ENCODE results near the gene SEC16A. TPM values are rescaled to one million over a fixed set of nuclear protein-coding genes. Genes with fewer than 3 reads are reported as not detected.

The SEC16A gene
- total and polyA plus RNA-seq, 8 donors: 51.2 to 79.5 (median 61.3) TPM

DNA sequence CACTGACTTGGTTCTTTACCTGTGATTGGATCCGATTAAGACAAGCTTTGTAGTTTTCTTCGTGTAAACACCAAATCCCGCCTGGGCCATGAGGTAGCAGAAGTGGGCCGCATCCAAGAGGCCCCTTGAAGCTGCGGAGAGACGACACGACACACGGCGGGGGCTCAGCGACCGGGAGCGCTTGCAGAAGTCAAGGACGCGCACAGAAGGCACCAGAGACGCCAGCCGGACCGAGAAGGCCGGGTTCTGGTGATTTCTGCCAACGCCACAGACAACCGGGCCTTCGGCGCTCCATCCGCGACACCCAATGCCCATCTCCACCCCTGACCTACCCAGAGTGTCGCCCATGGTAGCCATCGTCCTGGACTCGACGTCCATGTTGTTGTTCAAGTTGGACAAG lies 23.4 kb downstream of the SEC16A start:
- Histone ChIP-seq H3K4me3 (no peak overlapping the region), H3K36me3 (peaks cover 0 to 100% of the 10 kb centered on the region in 2 donors), H3K9me3 (no peaks in the 10 kb centered on the region), H3K27ac (no peak overlapping the region), H3K27me3 (no peaks in the 10 kb centered on the region), H3K4me1 (no peaks in the 10 kb centered on the region)
- no peak for DNase-seq
- no peak for ATAC-seq
- intact Hi-C loops (cut with DNase I): no loop called here
- no peak for TF ChIP-seq CTCF (IDR thresholded peaks at IDR 0.05)

- H3K4me1 ChIP-seq: no peaks in the 10 kb centered on the region
These were observed 25.5 kb downstream of the SEC16A start for GRCh38 chr9:136457326-136457725.

DNA sequence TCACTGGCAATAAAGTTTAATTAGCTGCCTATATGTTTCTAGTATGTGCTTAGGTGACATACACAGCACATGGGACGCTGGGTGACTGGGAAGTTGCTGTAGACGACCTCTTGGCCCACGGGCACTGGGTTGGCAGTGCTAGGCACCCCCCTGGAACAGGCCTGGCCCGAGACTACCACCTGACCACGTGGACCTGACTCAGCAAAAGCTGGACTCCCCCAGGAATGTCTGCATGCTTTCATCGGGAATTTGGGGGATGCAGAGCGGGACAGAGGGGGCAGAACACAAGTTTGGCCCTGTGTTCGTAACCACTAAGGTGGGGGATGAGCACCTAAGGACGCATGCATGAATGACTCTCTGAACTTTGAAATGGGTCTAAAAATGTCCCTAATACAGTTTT lies 26.6 kb downstream of the SEC16A start:
- TF ChIP-seq CTCF (IDR thresholded peaks at IDR 0.05): no peak
- no peaks in the 10 kb centered on the region for H3K9me3 ChIP-seq

More at GRCh38 chr9:136457326-136457725, 25.5 kb downstream of the SEC16A start:
- intact Hi-C loops (cut with DNase I): no loop called here
- H3K36me3 ChIP-seq: peaks cover 0 to 100% of the 10 kb centered on the region in 2 donors
- TF ChIP-seq CTCF (IDR thresholded peaks at IDR 0.05): no peak
- DNase-seq: no peak
- no peak for ATAC-seq
- H3K27me3 ChIP-seq: no peaks in the 10 kb centered on the region
- no peak overlapping the region for H3K4me3 ChIP-seq
- H3K9me3 ChIP-seq: no peaks in the 10 kb centered on the region
- H3K27ac ChIP-seq: no peak overlapping the region

DNA sequence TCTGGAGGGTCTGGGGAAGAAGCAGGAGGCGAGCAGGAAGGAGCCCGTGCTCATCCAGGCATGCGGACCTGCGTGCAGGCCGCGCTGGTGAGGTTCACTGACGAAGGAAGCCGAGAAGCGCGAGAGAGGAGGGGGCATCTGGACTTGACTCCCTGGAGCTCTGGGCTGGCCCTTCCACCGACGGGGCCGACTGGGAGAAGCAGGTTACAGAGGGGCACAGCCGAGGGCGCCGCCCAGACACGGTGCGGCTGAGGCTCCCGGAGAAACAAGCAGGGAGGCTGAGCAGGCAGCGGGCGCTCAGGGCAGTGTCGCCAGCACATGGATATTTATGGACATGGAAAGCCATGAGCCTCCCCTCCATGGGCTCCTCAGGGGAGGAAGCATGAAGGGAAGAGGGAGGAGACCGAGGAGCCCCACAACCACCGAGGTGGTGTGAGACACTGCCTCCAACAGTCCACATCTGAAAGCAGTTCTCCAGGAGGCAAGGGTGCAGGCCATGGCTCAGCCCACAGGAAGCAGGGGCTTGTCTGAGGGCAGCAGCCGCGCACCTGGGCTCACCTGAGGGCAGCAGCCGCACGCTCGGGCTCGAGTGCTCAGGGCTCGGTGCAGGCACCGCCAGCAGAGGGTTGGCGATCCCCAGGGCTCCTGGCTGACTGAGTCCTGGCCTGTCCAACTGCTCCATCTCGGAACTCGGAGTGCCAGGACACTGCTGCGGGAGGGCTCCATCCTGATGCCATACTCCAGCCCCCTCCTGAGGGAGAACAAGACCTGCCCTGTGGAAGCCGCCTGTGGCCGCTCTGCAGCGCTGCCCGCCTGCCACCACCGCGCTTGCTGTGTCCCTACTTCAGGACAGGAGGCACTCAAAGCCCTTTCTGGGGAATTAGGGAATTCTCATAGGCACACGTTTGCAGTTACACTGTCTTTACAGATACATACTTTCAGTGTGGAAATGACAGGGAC lies 27.5 kb downstream of the SEC16A start:
- intact Hi-C loops (cut with DNase I): no loop called here
- no peak for TF ChIP-seq CTCF (IDR thresholded peaks at IDR 0.05)
- Histone ChIP-seq H3K4me3 (no peak overlapping the region), H3K27ac (no peak overlapping the region), H3K27me3 (no peaks in the 10 kb centered on the region), H3K9me3 (no peaks in the 10 kb centered on the region), H3K36me3 (peaks cover 0 to 100% of the 10 kb centered on the region in 2 donors), H3K4me1 (no peaks in the 10 kb centered on the region)
- DNase-seq: peak in 1 of 4 donors; percentile 75
- no peak for ATAC-seq

More for the DNA sequence above, 26.6 kb downstream of the SEC16A start:
- H3K4me3 ChIP-seq: no peak overlapping the region
- H3K4me1 ChIP-seq: no peaks in the 10 kb centered on the region
- intact Hi-C loops (cut with DNase I): no loop called here
- no peak for DNase-seq
- H3K36me3 ChIP-seq: peaks cover 0 to 100% of the 10 kb centered on the region in 2 donors
- H3K27ac ChIP-seq: no peak overlapping the region
- ATAC-seq: no peak
- H3K27me3 ChIP-seq: no peaks in the 10 kb centered on the region

GRCh38 chr9:136454026-136454796 lies 28.6 kb downstream of the SEC16A start:
- no peak overlapping the region for H3K4me3 ChIP-seq
- H3K27ac ChIP-seq: no peak overlapping the region
- H3K4me1 ChIP-seq: no peaks in the 10 kb centered on the region
- intact Hi-C loops (cut with DNase I): no loop called here
- H3K27me3 ChIP-seq: no peaks in the 10 kb centered on the region
- H3K9me3 ChIP-seq: no peaks in the 10 kb centered on the region
- peaks cover 0 to 100% of the 10 kb centered on the region in 2 donors for H3K36me3 ChIP-seq
- ATAC-seq (no peak), DNase-seq (no peak)
- no peak for TF ChIP-seq CTCF (IDR thresholded peaks at IDR 0.05)

Measured in left lung (tissue), 10 donors.